HG03095 (cell line): ENCODE measurements around the gene HIF1AN.
"Not testable (repeated sequence)": the region's sequence is repeated elsewhere in the genome, so short reads cannot be mapped to it uniquely, and the experiment has no call there.

ENCODE experiments used
- ATAC-seq: cut with Tn5 transposase; IDR thresholded peaks from one replicate; pipeline ENCODE4 v1.9.1; 2021; ENCODE audit warnings: moderate library complexity; ENCODE audit not compliant: unreplicated experiment

HIF1AN gene

DNA sequence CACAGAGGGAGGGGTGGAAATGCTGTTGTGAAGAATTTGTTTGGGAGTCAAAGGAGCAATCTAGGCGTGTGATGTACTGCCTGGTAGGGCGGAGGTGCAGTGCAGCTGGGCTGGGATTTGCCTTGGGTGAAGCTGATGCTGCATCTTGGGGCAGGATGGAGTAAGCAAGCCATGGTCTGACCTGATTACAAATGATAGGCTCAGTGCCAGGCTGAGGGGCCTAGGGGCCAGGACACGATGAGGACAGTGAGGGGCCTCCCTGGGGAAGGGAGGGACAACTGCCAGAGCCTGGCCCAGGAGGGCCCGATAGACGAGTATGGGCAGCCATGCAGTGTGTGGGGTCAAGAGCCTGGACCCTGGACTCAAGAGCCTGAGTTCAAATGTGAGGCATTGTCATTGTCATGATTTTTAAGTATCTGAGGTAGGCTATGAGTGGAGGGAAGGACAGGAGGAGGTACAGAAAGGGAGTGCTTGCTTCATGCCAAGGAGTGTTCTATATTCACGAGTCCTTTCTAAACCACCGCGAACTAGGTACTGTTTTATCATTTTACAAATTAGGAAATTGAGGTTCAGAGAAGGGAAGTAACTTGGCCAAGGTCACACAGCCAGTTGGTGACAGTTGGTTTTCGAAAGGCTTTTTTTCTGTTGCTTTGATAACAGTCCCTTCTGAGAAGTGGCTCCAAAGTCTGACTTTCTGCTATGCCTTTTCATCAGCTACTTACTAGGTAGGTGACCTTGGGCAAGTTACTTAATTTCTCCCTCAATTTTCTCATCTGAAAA lies 29.7 kb downstream of the HIF1AN start:
- no peak for ATAC-seq

DNA sequence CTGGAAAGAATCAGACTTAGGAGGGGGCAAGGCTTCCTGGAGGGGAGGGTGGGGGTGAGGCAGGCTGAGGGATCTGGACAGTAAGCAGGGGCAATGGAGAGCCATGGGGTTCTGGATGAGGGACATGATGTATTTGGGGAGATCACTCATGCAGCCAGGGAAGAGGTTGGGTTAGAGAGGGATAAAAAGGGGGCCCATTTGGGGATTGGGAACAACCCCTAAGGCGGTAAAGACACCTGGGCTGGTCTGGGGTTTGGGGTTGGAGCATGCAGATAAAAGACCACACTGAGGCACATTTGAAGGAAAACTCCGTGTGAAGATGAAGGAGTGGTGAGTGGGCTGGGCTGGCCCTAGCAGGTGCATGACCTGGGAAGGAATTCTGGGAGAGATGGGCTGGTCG lies 30.8 kb downstream of the HIF1AN start:
- ATAC-seq: no peak

DNA sequence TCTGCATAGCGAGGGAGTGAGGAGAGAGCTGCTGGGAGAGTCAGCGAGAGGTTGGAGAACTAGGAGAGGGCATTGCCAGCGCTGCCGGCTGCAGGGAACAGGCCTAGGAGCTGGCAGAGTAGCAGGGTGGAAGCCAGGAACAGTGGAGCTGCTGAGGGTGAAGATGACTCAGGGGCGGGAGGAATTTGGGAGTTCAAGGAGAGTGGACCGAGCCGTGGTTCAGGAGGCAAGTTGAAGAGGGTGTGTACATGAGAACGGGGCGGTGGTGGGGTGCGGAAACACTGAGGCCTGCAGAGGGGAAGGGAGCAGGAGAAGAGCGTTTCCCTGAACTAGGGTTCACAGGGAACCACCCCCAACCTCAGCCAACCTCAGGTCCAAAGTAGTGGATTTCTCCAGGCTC lies 31.5 kb downstream of the HIF1AN start:
- no peak for ATAC-seq

DNA sequence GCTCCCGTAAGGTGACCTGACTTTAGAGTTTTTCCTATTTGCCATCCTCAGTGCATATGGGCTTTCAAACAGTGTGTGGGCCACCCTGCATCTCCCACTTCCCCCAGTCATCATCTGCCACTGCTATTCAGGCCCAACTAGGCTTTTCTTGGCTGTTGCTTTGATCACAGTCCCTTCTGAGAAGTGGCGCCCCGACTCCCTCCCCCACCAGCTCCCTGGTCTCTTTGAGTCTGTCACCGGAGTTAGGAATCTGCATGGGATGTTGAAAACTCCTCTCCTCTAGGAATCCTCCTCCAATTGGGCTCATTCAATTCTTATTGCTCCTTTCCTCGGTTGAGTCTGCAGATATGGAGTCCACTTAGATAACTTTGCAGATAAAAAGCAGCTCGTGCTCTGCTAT lies 32.1 kb downstream of the HIF1AN start:
- ATAC-seq: no peak

DNA sequence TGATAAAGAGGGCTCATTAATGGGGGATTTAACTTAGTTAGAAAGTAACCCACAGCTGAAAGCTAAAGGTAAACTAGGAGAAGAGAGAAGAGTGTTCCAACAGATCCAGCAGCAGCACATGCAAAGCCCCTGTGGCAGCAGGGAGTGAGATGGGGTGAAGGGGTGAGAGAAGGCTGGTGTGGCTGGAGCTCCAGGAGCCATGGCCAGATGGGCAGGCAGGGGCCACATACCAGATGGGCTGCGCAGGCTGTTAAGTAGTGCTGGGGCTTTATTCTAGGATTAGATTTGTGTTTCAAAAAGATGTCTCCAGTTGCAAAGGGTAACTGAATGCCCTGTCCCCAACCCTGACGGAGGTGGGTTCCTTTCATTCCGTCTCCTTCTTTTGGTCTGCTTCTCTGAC lies 33.2 kb downstream of the HIF1AN start:
- ATAC-seq: no peak

DNA sequence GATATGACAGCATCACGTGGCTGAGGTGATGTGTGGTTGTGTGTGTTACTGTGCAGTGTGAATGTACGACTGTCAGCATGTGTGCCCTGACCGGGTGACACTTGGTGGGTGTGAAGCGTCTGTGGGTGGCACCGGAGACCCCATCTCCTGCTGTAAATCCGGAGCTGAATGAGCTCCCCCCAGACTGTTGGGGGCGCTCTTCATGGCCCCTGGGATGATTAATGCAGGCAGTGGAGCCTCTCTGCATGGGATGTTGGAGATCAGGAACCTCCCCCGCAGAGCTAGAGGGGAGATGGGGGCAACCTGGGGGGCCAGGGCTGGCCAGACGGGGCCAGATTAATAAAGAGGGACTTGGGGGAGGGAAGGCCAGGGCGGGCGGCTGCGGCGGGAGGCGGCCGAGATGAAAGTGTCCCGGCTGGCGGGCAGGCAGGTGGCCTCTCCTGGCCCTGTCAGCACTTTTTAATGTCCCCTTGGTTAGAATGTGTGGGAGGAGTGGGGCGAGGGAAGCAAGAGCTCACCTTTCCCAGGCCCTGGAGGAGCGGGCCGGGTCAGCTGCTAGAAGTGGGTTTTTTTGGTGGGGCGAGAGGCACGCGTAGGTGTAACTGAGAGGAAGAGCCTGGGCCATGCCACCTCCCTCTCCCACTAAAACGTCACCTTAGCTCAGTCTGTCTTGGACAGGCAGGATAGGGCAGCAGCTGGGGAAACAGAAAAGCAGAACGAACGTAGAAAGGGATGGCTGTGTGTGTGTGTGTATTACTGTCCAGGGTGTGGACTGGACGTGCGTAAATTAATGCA lies 34.1 kb downstream of the HIF1AN start:
- ATAC-seq: no peak

DNA sequence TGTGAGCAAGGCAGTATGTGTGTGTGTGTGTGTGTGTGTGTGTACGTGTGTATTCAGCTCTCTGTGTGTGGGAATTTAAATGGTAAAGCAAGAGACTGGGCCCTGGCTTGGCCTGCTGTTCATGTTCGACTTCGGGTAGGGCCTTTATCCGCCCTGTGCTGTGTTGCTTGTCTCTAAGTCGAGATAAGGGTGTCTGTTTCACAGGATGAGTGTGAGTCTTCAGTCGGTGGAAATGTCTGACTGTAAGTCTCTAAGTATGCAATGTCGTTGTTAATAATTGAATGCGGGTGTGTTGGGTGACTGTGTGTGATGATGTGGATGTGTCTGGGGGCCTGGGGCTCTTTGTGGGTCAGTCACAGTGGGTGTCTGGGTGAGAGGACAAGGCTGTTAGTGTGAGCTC lies 34.8 kb downstream of the HIF1AN start:
- ATAC-seq: no peak

DNA sequence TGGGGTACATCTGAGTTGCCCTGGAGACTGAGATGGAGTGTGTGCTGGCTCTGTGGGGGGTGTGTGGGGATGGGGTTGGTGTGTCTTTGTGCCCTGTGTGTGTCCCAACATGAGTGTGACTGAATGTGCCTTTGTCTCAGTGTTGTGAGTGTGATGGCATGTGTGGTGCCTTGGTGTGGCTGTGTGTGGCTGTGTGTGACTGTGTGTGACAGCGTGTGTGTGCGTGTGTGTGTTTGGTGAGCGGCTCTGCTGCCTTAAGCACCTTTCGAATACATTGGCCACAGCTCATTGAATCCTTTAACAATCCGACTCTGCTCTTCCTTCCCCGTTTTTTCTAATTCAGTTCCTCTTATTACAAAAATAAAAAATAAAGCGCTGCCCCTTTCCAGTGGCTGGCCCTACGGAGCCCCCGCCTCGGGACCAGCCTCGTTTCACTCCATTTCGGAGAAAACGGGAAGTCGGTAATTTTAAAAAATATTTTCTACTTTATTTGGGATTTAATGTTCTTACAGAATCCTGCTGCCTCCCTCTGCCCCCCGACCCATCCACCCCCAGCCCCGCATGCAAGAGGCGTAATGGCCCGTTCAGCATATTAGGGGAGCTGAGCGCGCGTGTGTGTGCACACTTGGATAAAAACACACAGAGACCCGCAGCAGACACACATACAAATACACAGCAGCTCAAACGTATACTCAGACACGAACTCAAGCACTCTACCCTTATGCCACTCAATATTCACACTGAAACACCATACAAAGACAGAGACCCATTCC lies 35.5 kb downstream of the HIF1AN start:
- no peak for ATAC-seq

DNA sequence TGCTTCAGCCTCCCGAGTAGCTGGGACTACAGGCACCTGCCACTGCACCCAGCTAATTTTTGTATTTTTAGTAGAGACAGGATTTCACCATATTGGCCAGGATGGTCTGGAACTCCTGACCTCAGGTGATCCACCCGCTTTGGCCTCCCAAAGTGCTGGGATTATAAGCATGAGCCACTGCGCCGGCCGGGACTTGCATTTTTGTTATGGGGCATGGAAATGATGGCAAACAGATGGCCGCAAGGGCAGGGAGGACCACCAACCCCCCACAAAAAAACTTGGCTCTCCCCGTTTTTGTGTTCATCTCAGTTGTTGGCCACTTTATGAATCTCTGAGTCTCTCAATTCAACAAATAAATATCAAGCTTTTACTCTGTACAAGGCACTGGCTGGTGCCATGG lies 39.4 kb downstream of the HIF1AN start:
- not testable (repeated sequence) for ATAC-seq

DNA sequence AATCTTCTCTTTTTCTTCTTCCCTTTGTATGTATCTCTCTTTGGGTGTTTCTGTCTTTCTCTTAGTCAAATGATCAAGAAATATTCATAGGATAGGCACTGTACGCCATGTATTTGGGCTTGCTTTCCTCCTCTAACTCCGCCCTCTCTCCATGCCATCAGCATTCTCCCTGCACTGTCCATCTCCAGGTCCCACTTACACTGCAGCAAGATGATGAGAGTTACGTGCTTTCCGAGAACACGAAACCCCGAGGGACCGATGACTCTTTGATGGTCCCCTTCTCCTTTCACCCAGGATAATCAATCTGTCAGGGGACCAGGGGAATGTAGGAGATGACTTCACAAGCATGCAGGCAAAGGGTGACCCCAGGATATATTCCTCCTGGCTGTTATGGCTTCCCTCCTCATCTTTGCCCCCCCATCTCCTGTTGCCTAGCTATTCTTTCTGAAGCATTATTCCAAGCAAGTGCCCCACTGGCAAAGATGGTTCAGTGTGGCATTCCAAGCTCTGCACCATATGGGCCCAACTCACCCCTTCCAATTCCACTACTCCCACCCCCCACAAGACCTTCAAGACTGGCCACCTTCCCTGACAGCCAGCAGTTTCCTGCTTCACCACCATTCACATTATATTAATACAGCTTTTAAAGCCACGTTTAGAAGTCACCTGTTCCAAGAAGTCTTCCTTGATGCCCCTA lies 40.0 kb downstream of the HIF1AN start:
- no peak for ATAC-seq

DNA sequence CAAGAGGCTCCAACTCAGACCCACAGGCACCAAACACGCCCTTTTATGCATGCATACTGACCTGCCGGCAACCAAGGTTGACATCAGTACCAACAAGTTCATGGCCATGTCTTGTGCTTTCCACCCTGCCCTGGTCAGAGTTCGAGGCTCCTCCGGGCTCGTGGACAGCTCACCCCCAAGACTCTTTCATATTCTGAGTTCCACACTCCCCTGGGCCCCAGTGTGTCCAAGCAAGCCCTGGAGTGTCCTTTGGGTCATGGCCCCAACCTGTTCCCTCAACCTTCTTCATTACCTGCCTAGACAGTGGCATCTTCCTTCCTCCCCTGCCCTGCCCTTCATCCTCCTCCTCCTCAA lies 40.5 kb downstream of the HIF1AN start:
- ATAC-seq: no peak

DNA sequence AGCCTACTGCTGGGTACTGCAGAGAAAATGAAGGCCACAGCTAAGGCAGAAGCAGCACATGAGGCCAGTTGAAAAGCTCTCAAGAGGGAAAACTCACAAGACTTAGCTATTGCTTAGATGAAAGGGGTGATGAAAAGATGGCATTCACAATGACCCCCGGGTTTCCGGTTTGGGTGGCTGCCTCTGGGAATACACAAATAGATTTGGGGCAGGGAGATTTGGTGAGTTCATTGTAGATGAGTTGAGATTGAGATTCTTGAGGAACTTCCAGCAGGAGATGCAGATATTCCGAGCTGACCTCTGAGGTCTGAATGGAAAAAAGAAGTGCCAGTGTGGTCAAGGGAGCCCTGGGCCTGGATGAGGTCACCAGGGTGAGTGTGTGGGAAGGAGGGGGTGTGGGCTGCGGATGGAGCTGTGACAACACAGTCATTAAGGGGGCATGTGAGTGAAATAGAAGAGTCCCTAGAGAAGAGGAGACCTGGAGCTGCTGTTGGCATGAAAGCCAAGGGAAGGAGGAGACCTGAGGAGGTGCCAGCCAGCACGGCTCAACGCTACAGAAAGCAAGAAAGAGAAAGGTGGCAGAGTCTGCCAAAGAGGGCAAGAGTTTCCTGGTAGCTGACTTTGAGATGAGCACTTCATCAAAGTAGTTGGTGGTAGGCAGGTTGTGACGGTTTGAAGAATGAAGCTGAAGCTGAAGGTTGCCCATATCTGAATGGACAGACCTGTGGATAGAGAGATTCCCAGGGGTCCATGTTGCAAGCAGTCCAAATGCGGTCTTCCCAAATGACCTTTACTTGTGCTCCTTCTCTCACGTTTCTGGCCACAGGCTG lies 43.7 kb downstream of the HIF1AN start:
- ATAC-seq: no peak

DNA sequence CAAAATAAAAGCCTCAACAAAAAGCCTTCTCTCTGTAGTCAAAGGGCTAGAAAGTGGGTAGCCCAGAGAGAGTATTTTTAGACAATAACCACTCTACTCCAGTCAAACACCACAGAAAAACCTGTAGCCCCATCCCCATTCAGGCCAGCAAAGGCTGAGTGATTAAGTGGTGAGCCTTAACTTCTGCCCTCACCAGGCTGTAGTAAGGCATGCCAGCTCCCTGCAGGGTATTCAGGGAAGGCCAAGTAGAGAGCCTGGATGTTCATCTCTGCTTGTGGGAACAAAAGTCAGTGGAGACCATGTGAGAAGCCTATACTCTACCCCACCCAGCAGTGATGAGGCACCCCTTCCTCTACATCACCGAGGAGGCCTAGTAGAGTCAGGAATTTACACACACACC lies 51.2 kb downstream of the HIF1AN start:
- no peak for ATAC-seq

DNA sequence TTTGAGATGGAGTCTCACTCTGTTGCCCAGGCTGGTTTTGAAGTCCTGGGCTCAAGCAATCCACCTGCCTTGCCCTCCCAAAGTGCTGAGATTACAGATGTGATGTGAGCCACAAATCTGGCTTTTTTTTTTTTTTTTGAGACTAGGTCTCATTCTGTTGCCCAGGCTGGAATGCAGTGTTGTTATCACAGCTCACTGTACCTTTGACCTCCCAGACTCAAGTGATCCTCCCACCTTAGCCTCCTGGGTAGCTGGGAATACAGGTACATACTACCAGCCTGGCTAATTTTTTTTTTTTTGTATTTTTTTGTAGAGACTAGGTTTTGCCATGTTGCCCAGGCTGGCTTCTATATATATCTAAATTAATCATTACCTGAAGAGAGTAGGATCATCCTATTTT lies 62.4 kb downstream of the HIF1AN start:
- no peak for ATAC-seq

DNA sequence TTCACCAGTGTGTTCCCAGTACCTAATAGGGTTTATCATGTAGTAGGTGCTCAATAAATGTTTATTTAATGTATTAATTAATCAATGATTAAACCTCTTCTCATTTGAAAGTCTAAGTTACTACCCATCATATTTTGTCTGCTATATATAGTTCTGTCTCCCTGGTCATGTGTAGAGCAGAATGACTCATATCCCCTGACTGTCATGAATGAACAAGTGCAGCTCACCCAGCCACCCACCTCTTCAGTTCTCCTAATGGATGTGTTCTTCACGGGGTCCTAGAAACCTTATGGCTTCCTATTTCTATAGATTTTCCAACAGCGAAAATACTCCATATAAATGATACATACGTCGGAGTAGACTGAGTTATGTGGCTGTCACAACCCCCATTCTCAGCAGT lies 64.5 kb downstream of the HIF1AN start:
- ATAC-seq: no peak

DNA sequence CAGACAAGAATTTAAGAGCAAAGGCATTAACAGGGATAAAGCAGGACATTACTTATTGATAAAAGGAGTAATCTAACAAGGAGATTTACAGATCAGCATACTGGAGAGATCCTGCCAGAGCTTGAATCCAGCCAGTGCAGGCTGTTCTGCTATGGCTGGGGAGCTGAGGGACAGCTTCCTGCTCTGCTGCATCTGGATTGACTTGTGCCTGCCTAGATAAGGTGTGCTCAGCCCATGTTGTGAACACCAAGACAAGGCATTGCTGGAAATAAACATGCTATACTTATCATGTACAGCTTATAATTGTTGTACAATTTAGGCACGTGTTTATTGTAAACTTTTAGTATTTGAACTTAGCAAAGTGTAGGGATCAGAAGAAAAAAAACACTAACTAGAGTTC lies 71.7 kb downstream of the HIF1AN start:
- ATAC-seq: no peak
